K562 (cell line): Measurements from ENCODE around the gene ADSS1. TPM values are rescaled to one million over a fixed set of nuclear protein-coding genes. Genes with fewer than 3 reads are reported as not detected.

Experiments
- BDP1 ChIP-seq: IDR thresholded peaks from 3 replicates; pipeline ENCODE4 v1.6.1; 2011; ENCODE audit not compliant: insufficient read length, insufficient read depth
- CBX8 ChIP-seq: fragments of 200-600 bp; sonication (generic); IDR thresholded peaks from 2 replicates; pipeline ENCODE4 v1.6.1; 2012; ENCODE audit warnings: borderline replicate concordance, mixed run types, low read depth, mild to moderate bottlenecking, moderate library complexity, mixed read lengths, low read length, control low read depth, inconsistent platforms; ENCODE audit not compliant: poor library complexity, severe bottlenecking; ENCODE audit errors: extremely low read depth
- CHD1 ChIP-seq: fragments of 200-600 bp; sonication (generic); IDR thresholded peaks from one replicate; pipeline ENCODE4 v1.6.1; 2012; ENCODE audit warnings: mild to moderate bottlenecking, moderate library complexity, low read length, inconsistent platforms
- CHD2 ChIP-seq: IDR thresholded peaks from 2 replicates; pipeline ENCODE4 v1.6.1; 2011; ENCODE audit warnings: low read depth, low read length
- EZH2 ChIP-seq: IDR thresholded peaks from 2 replicates; pipeline ENCODE4 v1.6.1; 2012; ENCODE audit warnings: low read depth, mild to moderate bottlenecking, inconsistent platforms, low read length, borderline replicate concordance
- FOXJ3 ChIP-seq: sonication (generic); formaldehyde crosslinking; IDR thresholded peaks from 2 replicates; pipeline ENCODE4 v1.4.0; 2020; ENCODE audit warnings: mild to moderate bottlenecking, missing genetic modification reagents
- HDGF ChIP-seq: fragments of 450-650 bp; IDR thresholded peaks from 2 replicates; pipeline ENCODE4 v1.6.1; 2016
- HLTF ChIP-seq: fragments of 450-650 bp; IDR thresholded peaks from 2 replicates; pipeline ENCODE4 v1.6.1; 2016
- KLF16 ChIP-seq: IDR thresholded peaks from 2 replicates; pipeline ENCODE4 v1.6.1; 2016; ENCODE audit warnings: antibody characterized with exemption
- LCOR ChIP-seq: sonication (generic); formaldehyde crosslinking; IDR thresholded peaks from 2 replicates; pipeline ENCODE4 v1.8.0; 2022; ENCODE audit warnings: mild to moderate bottlenecking, missing genetic modification reagents
- NBN ChIP-seq: fragments of 450-650 bp; IDR thresholded peaks from 2 replicates; pipeline ENCODE4 v1.6.1; 2016; ENCODE audit warnings: low read depth, mild to moderate bottlenecking
- PYGO2 ChIP-seq: fragments of 450-650 bp; IDR thresholded peaks from 2 replicates; pipeline ENCODE4 v1.6.1; 2016; ENCODE audit warnings: mild to moderate bottlenecking, missing genetic modification characterization, moderate library complexity, missing compliant biosample characterization
- RB1 ChIP-seq: fragments of 450-650 bp; IDR thresholded peaks from 2 replicates; pipeline ENCODE4 v1.6.1; 2017; ENCODE audit warnings: low read depth, mild to moderate bottlenecking
- SRSF3 ChIP-seq: fragments of 200-400 bp; formaldehyde crosslinking; IDR thresholded peaks from 2 replicates; pipeline ENCODE4 v1.6.1; 2016; ENCODE audit warnings: mild to moderate bottlenecking, low read length, moderate library complexity; ENCODE audit not compliant: insufficient read depth
- TAF15 ChIP-seq: fragments of 200-400 bp; formaldehyde crosslinking; IDR thresholded peaks from 2 replicates; pipeline ENCODE4 v1.6.1; 2017; ENCODE audit warnings: mild to moderate bottlenecking, low read depth, low read length, moderate library complexity
- TRIM28 ChIP-seq: fragments of 450-650 bp; IDR thresholded peaks from 2 replicates; pipeline ENCODE4 v1.6.1; 2017
- ZBTB7A ChIP-seq: IDR thresholded peaks from 2 replicates; pipeline ENCODE4 v1.6.1; 2011; ENCODE audit warnings: low read depth, mild to moderate bottlenecking, low read length, moderate library complexity, borderline replicate concordance; ENCODE audit not compliant: control insufficient read depth
- ZNF174 ChIP-seq: fragments of 250-450 bp; sonication (Bioruptor Pico); IDR thresholded peaks from 2 replicates; pipeline ENCODE4 v1.4.0; 2020; ENCODE audit warnings: mild to moderate bottlenecking
- ZNF253 ChIP-seq: fragments of 250-450 bp; sonication (Bioruptor Pico); conservative IDR thresholded peaks from 2 replicates; pipeline ENCODE4 v1.6.1; 2021; ENCODE audit warnings: mild to moderate bottlenecking
- ZNF311 ChIP-seq: fragments of 250-450 bp; sonication (Bioruptor Pico); IDR thresholded peaks from 2 replicates; pipeline ENCODE4 v1.4.0; 2020; ENCODE audit warnings: mild to moderate bottlenecking, moderate library complexity
- ZNF764 ChIP-seq: fragments of 250-450 bp; sonication (Bioruptor Pico); IDR thresholded peaks from 2 replicates; pipeline ENCODE4 v1.4.0; 2020; ENCODE audit warnings: low read depth, mild to moderate bottlenecking, moderate library complexity
- ZNF766 ChIP-seq: fragments of 200-800 bp; sonication (Bioruptor generic); conservative IDR thresholded peaks from 2 replicates; pipeline ENCODE4 v1.6.1; 2016; ENCODE audit warnings: missing genetic modification characterization, missing compliant biosample characterization
- polyA plus RNA-seq, 8 experiments: library from polyadenylated mRNA; depleted of rRNA in 4 of 8; stranded (reverse) in 5 of 8; unstranded in 3 of 8; fragments of >200 nt; fragmentation: Nextera tagmentation in 2 of 8; fragmentation: Illumina TruSeq in 1 of 8; extraction: Ambion mirVana in 2 of 8; extraction: Trizol in 1 of 8; gene quantifications; 2 replicates each; pipeline versions ENCODE4 v1.2.1 to v1.2.3, GENCODE V29; 2011 to 2014; ENCODE audit warnings: inconsistent platforms in 1 of 8, missing spikeins in 1 of 8
- total RNA-seq, 7 experiments: library from RNA; depleted of rRNA in 6 of 7; stranded (reverse); fragments of >200 nt in 6 of 7; fragmentation: Illumina TruSeq in 2 of 7; extraction: Trizol in 2 of 7; gene quantifications; 2 replicates each; pipeline versions ENCODE4 v1.2.1 to v1.2.3, GENCODE V29; 2011 to 2021; ENCODE audit warnings: low replicate concordance in 1 of 7
- TF ChIP-seq, protein P1 (sequence below): fragments of 250-450 bp; sonication (Bioruptor Pico); IDR thresholded peaks from 2 replicates; pipeline ENCODE4 v1.9.0; 2021; ENCODE audit warnings: mild to moderate bottlenecking
- TF ChIP-seq, protein P2 (sequence below): fragments of 150-350 bp; conservative IDR thresholded peaks from 2 replicates; pipeline ENCODE4 v1.6.1; 2014; ENCODE audit warnings: low read length
- TF ChIP-seq, protein P3 (sequence below): fragments of 250-450 bp; sonication (Bioruptor Pico); IDR thresholded peaks from 2 replicates; pipeline ENCODE4 v1.5.0; 2021

The ADSS1 gene
- total and polyA plus RNA-seq, 9 of the 15 experiments (the other 6 are each of a cell fraction or from before 2014, with no cell fraction given) = 0.53 to 5.9 (median 3.9) TPM

DNA sequence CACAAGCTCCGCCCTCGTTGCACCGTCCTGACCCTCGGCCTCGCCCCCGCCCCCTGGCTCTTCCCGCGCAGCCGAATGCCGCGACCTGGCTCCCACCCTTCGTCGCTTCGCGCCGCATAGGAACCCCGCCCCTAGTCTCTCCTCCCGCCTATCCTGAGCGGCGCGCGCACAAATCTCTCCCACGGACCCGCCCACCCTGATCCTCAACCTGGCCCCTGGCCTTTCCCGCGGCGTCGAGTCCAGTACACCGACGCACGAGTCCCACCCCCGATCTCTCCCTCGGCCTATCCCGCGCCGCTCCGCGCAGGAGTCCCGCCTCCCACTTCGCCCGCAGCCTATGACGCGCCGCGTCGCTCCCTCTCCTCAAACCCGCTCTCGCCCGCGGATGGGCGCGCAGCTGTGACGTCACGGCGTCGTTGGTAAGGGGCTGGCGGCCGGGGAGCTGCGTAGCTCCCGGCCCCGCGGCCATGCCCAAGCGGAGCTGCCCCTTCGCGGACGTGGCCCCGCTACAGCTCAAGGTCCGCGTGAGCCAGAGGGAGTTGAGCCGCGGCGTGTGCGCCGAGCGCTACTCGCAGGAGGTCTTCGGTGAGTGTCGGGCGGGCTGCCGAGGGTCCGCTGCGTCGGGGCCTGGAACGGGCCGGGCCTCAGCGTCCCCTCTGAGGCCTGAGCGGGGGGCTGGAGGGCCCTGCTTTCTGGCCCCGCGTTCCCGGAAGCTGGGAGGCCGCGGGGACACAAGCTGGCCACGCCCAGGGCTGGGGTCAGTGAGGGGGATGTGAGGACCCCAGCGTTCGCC is 28.9 kb downstream of the ADSS1 start, which contains the start of gene SIVA1 (continued):
- no peak for TF ChIP-seq CBX8
- peak; percentile 34; the same call in 1 of the 2 replicates for TF ChIP-seq RB1
- TF ChIP-seq, protein P1, sequence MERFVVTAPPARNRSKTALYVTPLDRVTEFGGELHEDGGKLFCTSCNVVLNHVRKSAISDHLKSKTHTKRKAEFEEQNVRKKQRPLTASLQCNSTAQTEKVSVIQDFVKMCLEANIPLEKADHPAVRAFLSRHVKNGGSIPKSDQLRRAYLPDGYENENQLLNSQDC (CRISPR knock-in tag) = no peak
- TF ChIP-seq HDGF = no peak
- no peak for TF ChIP-seq ZNF764 (CRISPR knock-in tag)
- TF ChIP-seq ZNF766 (CRISPR knock-in tag) = no peak
- TF ChIP-seq KLF16 = no peak
- no peak for TF ChIP-seq LCOR (CRISPR knock-in tag)
- no peak for TF ChIP-seq CHD1
- no peak for TF ChIP-seq FOXJ3 (CRISPR knock-in tag)
- no peak for TF ChIP-seq HLTF
- TF ChIP-seq ZNF174 (CRISPR knock-in tag) = no peak
- no peak for TF ChIP-seq TRIM28
- TF ChIP-seq ZNF311 (CRISPR knock-in tag) = no peak
- TF ChIP-seq CHD2 = peak; percentile 56
- TF ChIP-seq, protein P2, sequence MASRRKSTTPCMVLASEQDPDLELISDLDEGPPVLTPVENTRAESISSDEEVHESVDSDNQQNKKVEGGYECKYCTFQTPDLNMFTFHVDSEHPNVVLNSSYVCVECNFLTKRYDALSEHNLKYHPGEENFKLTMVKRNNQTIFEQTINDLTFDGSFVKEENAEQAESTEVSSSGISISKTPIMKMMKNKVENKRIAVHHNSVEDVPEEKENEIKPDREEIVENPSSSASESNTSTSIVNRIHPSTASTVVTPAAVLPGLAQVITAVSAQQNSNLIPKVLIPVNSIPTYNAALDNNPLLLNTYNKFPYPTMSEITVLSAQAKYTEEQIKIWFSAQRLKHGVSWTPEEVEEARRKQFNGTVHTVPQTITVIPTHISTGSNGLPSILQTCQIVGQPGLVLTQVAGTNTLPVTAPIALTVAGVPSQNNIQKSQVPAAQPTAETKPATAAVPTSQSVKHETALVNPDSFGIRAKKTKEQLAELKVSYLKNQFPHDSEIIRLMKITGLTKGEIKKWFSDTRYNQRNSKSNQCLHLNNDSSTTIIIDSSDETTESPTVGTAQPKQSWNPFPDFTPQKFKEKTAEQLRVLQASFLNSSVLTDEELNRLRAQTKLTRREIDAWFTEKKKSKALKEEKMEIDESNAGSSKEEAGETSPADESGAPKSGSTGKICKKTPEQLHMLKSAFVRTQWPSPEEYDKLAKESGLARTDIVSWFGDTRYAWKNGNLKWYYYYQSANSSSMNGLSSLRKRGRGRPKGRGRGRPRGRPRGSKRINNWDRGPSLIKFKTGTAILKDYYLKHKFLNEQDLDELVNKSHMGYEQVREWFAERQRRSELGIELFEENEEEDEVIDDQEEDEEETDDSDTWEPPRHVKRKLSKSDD = no peak
- TF ChIP-seq NBN = peak; percentile 98
- no peak for TF ChIP-seq ZNF253 (CRISPR knock-in tag)
- TF ChIP-seq TAF15 = no peak
- no peak for TF ChIP-seq BDP1
- no peak for TF ChIP-seq EZH2
- TF ChIP-seq, protein P3, sequence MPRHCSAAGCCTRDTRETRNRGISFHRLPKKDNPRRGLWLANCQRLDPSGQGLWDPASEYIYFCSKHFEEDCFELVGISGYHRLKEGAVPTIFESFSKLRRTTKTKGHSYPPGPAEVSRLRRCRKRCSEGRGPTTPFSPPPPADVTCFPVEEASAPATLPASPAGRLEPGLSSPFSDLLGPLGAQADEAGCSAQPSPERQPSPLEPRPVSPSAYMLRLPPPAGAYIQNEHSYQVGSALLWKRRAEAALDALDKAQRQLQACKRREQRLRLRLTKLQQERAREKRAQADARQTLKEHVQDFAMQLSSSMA (CRISPR knock-in tag) = no peak
- TF ChIP-seq SRSF3 = no peak
- no peak; the same call in 1 of the 2 replicates for TF ChIP-seq ZBTB7A
- TF ChIP-seq PYGO2 = no peak
